SK-N-DZ (cell line): ENCODE measurements around the gene SPACA5B.

Experiments
- small RNA-seq, 2 experiments: library from RNA; depleted of rRNA; stranded (forward); fragments of <200 nt; gene quantifications; one replicate each; pipeline ENCODE3, GENCODE V24; 2014

The SPACA5B gene

Small RNA genes within 50 kb of the gene (small RNA-seq; reads per million reads assigned to genes)
- 0 reads per million in 2 experiments for gene AC245047.7
- gene RNU6-707P: 0.05 to 0.49 reads per million in 2 experiments
